ENCODE data around the gene RALGAPA2.

DNA sequence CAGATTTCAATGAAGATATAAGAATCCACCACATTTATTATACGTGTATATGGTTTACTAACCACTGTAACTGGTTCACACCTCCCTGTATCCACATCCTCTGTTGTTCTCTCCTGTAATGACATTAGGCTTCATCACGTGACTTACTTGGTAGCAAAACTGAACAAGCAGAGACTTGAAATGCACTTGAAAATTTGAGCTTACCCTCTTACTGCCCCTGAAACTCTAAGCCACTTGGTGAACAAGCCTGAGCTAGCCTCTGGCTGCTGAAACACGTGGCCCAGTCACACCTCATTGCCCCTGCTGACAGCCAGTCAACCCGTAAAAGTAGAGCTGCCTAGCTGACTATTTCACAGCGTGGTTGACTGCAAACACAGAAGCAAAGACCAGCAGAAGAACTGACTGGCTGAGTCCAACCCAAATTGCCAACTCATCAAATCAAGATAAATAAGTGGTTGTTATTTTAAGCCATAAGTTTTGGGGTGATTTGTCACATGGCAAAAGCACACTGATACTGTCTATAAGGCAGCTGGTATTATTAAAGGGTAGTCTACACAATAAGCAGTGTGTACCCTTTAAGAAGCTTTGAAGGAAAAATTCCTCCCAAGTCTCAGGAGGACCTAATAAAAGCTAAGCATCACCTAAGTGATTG is 109.0 kb downstream of the RALGAPA2 start:
- TF ChIP-seq, protein P1, sequence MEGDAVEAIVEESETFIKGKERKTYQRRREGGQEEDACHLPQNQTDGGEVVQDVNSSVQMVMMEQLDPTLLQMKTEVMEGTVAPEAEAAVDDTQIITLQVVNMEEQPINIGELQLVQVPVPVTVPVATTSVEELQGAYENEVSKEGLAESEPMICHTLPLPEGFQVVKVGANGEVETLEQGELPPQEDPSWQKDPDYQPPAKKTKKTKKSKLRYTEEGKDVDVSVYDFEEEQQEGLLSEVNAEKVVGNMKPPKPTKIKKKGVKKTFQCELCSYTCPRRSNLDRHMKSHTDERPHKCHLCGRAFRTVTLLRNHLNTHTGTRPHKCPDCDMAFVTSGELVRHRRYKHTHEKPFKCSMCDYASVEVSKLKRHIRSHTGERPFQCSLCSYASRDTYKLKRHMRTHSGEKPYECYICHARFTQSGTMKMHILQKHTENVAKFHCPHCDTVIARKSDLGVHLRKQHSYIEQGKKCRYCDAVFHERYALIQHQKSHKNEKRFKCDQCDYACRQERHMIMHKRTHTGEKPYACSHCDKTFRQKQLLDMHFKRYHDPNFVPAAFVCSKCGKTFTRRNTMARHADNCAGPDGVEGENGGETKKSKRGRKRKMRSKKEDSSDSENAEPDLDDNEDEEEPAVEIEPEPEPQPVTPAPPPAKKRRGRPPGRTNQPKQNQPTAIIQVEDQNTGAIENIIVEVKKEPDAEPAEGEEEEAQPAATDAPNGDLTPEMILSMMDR (IDR thresholded peaks at IDR 0.05; ENCODE audit: insufficient read depth, low read length): no peak
- TF ChIP-seq, protein P2, sequence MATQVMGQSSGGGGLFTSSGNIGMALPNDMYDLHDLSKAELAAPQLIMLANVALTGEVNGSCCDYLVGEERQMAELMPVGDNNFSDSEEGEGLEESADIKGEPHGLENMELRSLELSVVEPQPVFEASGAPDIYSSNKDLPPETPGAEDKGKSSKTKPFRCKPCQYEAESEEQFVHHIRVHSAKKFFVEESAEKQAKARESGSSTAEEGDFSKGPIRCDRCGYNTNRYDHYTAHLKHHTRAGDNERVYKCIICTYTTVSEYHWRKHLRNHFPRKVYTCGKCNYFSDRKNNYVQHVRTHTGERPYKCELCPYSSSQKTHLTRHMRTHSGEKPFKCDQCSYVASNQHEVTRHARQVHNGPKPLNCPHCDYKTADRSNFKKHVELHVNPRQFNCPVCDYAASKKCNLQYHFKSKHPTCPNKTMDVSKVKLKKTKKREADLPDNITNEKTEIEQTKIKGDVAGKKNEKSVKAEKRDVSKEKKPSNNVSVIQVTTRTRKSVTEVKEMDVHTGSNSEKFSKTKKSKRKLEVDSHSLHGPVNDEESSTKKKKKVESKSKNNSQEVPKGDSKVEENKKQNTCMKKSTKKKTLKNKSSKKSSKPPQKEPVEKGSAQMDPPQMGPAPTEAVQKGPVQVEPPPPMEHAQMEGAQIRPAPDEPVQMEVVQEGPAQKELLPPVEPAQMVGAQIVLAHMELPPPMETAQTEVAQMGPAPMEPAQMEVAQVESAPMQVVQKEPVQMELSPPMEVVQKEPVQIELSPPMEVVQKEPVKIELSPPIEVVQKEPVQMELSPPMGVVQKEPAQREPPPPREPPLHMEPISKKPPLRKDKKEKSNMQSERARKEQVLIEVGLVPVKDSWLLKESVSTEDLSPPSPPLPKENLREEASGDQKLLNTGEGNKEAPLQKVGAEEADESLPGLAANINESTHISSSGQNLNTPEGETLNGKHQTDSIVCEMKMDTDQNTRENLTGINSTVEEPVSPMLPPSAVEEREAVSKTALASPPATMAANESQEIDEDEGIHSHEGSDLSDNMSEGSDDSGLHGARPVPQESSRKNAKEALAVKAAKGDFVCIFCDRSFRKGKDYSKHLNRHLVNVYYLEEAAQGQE (IDR thresholded peaks at IDR 0.05; ENCODE audit: insufficient replicate concordance, low read depth): no peak
- TF ChIP-seq POLR2AphosphoS5 (IDR thresholded peaks at IDR 0.05; ENCODE audit: low read depth): no peak
- no peak for TF ChIP-seq SPI1 (IDR thresholded peaks at IDR 0.05; ENCODE audit: borderline replicate concordance, low read depth)

All from HL-60 (cell line).